Bladder microvascular endothelial cell (primary cell): ENCODE results near the gene BHLHA15. TPM values are rescaled to one million over a fixed set of nuclear protein-coding genes. Genes with fewer than 3 reads are reported as not detected.

Experiments used
- total RNA-seq: library from RNA; depleted of rRNA; stranded (reverse); fragments of >200 nt; gene quantifications from 2 replicates; pipeline ENCODE4 v1.2.3, GENCODE V29; 2014

BHLHA15 gene
- 0.13 and 0.16 TPM in 2 replicates for total RNA-seq

GRCh38 chr7:98211221-98211675 is at the start of gene BHLHA15:
Gene BHLHA15 (plus strand): TSS chr7:98211439. CDS start chr7:98212310, 871 bp downstream.

GRCh38 chr7:98251601-98252424 is 40.6 kb downstream of the BHLHA15 start, which contains the start of gene TECPR1:
Gene TECPR1 (minus strand): TSS chr7:98252232. CDS start chr7:98246146, 6,086 bp downstream.

Other genes with a start within 250 kb of the BHLHA15 start
- not detected in 2 replicates for gene OCM2, start 221.2 kb upstream of the BHLHA15 start, total RNA-seq
- 5.2 and 11.5 TPM in 2 replicates for gene LMTK2, start 104.6 kb upstream of the BHLHA15 start, total RNA-seq
- gene TECPR1, start 40.8 kb downstream of the BHLHA15 start, total RNA-seq: 64.2 and 64.4 TPM in 2 replicates
- gene BRI3, start 70.2 kb downstream of the BHLHA15 start, total RNA-seq: 55.0 and 70.3 TPM in 2 replicates
- gene BAIAP2L1, start 189.7 kb downstream of the BHLHA15 start, total RNA-seq: 0.31 and 1.3 TPM in 2 replicates